Heart left ventricle (tissue), 13 donors: Measurements from ENCODE around the gene MCC.

Source experiments
- CTCF ChIP-seq, 12 donors: fragments of 200-600 bp; sonication (generic) in 4 of 12; IDR thresholded peaks; one replicate each; pipeline versions ENCODE4 v1.5.0 to v1.8.0; 2018 to 2022; ENCODE audit warnings: antibody characterized with exemption in 12 of 12, mild to moderate bottlenecking in 5 of 12
- POLR2A ChIP-seq, 2 donors: fragments of 450-650 bp; IDR thresholded peaks; one replicate each; pipeline ENCODE4 v1.6.1; 2017; ENCODE audit warnings: antibody characterized with exemption in 2 of 2, mild to moderate bottlenecking in 2 of 2, moderate library complexity in 2 of 2
- donor health status: ischemic (EF 13 %, LVEDD 7.1; RV severe dilation, severe dysfunction).
- donor health status: DM: no; HTN: yes; CAD: no.
- donor health status: DM: no; HTN: no; CAD: no.
- donor health status: ischemic (EF 25% LVEDD 6.9; RV normal size, moderate dysfunction).
- donor health status: ischemic (EF 25% LVEDD 5.7; RV mildly dilated, moderate dysfunction).
- donor health status: ischemic (EF 35%, LVEDD 5.7; RV mildly dilated, moderate dysfunction).
- donor health status: nonischemic (EF 11% LVEDD 7.7; RV severe dilation, severe dysfunction).
- donor health status: DM: yes; HTN: yes; CAD: no.
- donor health status: PGD.
- donor health status: ischemic (EF 29% LVEDD 5.4; RV normal size, mild dysfunction).
- donor health status: nonischemic (EF 23%, LVEDD 6.1; RV moderate dilation, normal function).

GRCh38 chr5:113087976-113088514, 400.2 kb downstream of the MCC start:
- TF ChIP-seq CTCF (IDR thresholded peaks at IDR 0.05) (no peak), POLR2A (IDR thresholded peaks at IDR 0.05) (no peak)
